NOMO-1 treated with DMSO at 0.1 percent for 48 hours (cell line): Measurements from ENCODE around the gene CCDC148.
"Not testable (repeated sequence)": the region's sequence is repeated elsewhere in the genome, so short reads cannot be mapped to it uniquely, and the experiment has no call there.

Experiments used
- DNase-seq: peaks from one replicate; lab custom pipeline; 2025; ENCODE audit not compliant: unreplicated experiment; lab: John Stamatoyannopoulos, UW

CCDC148 gene

GRCh38 chr2:158359846-158360245, 96.7 kb downstream of the CCDC148 start:
- no peak for DNase-seq

GRCh38 chr2:158357699-158358098, 98.9 kb downstream of the CCDC148 start:
- no peak for DNase-seq

- no peak for DNase-seq
Observed at GRCh38 chr2:158357122-158357521, 99.4 kb downstream of the CCDC148 start.

GRCh38 chr2:158351466-158351816, 105.1 kb downstream of the CCDC148 start:
- DNase-seq = not testable (repeated sequence)

GRCh38 chr2:158350751-158351465, 105.6 kb downstream of the CCDC148 start:
- not testable (repeated sequence) for DNase-seq

GRCh38 chr2:158346032-158346431, 110.5 kb downstream of the CCDC148 start:
- DNase-seq = no peak

- no peak for DNase-seq
Observed at GRCh38 chr2:158339513-158339912, 117.0 kb downstream of the CCDC148 start.

- DNase-seq = no peak
Observed at GRCh38 chr2:158337018-158337417, 119.5 kb downstream of the CCDC148 start.

- not testable (repeated sequence) for DNase-seq
Observed at GRCh38 chr2:158331799-158332198, 124.8 kb downstream of the CCDC148 start.

- DNase-seq = no peak
Observed at GRCh38 chr2:158325782-158326340, 130.7 kb downstream of the CCDC148 start.

- DNase-seq = no peak
Observed at GRCh38 chr2:158325031-158325781, 131.3 kb downstream of the CCDC148 start.

- DNase-seq = no peak
Observed at GRCh38 chr2:158323381-158323780, 133.2 kb downstream of the CCDC148 start.

- DNase-seq = no peak
Observed at GRCh38 chr2:158321264-158321663, 135.3 kb downstream of the CCDC148 start.

- peak; percentile 35 for DNase-seq
Observed at GRCh38 chr2:158319269-158319668, 137.3 kb downstream of the CCDC148 start.

GRCh38 chr2:158317642-158318041, 138.9 kb downstream of the CCDC148 start:
- no peak for DNase-seq

GRCh38 chr2:158315803-158316414, 140.6 kb downstream of the CCDC148 start:
- no peak for DNase-seq

GRCh38 chr2:158315000-158315399, 141.6 kb downstream of the CCDC148 start:
- no peak for DNase-seq

GRCh38 chr2:158313734-158314133, 142.8 kb downstream of the CCDC148 start:
- DNase-seq = no peak

- DNase-seq = peak; percentile 29
Observed at GRCh38 chr2:158312981-158313380, 143.6 kb downstream of the CCDC148 start.

GRCh38 chr2:158310407-158310806, 146.1 kb downstream of the CCDC148 start:
- DNase-seq = not testable (repeated sequence)

- no peak for DNase-seq
Observed at GRCh38 chr2:158305501-158305900, 151.1 kb downstream of the CCDC148 start.

GRCh38 chr2:158300394-158300793, 156.2 kb downstream of the CCDC148 start:
- no peak for DNase-seq
